Panc1 (cell line): ENCODE data around the gene C1orf159. TPM values are rescaled to one million over a fixed set of nuclear protein-coding genes. Genes with fewer than 3 reads are reported as not detected.

Experiments
- ATAC-seq: fragments of 200-7000 bp; cut with Tn5 transposase; 2 replicates; pipeline ENCODE4 v1.9.1; 2020; ENCODE audit warnings: mild to moderate bottlenecking, moderate library complexity
- BruUV-seq: library from RNA; stranded (reverse); fragments of 400-500 nt; replicated peaks from 2 replicates; lab custom pipeline; 2021; lab: Mats Ljungman, UMichigan
- CTCF ChIA-PET: fragments of 300-600 bp; sonication (Branson Sonifier 250); formaldehyde crosslinking; loops from one replicate; lab custom pipeline; 2022; ENCODE audit warnings: antibody characterized with exemption; lab: Charles Lee
- POLR2A ChIA-PET: fragments of 300-600 bp; sonication (Branson Sonifier 250); formaldehyde crosslinking; loops from one replicate; lab custom pipeline; 2022; ENCODE audit warnings: antibody characterized with exemption; lab: Charles Lee
- DNase-seq: peaks from one replicate; pipeline ENCODE4 v3.0.0-alpha.2; 2010; ENCODE audit warnings: low read depth, low spot score
- H3K27ac ChIP-seq: 2 replicates; pipeline ENCODE4 v1.5.1; 2011; ENCODE audit warnings: mild to moderate bottlenecking, low read length, inconsistent platforms
- H3K27me3 ChIP-seq: fragments of 200-500 bp; sonication (Bioruptor generic); 2 replicates; pipeline ENCODE4 v1.6.0; 2014; ENCODE audit warnings: low read length, inconsistent platforms; ENCODE audit not compliant: control insufficient read depth, insufficient read depth
- H3K36me3 ChIP-seq: fragments of 200-500 bp; sonication (Bioruptor generic); 2 replicates; pipeline ENCODE4 v1.5.1; 2014; ENCODE audit warnings: inconsistent platforms, mild to moderate bottlenecking, low read length, moderate library complexity; ENCODE audit not compliant: control insufficient read depth, insufficient read depth
- H3K4me1 ChIP-seq: 2 replicates; pipeline ENCODE4 v1.5.1; 2011; ENCODE audit warnings: inconsistent platforms, mild to moderate bottlenecking, low read length, moderate library complexity; ENCODE audit not compliant: control insufficient read depth, insufficient read depth
- H3K4me3 ChIP-seq, 2 experiments: 2 replicates each; pipeline ENCODE4 v1.5.1; 2011 to 2012; ENCODE audit warnings: low read depth in 2 of 2, low read length in 2 of 2, mild to moderate bottlenecking in 2 of 2, inconsistent platforms in 1 of 2, moderate library complexity in 1 of 2
- H3K9me3 ChIP-seq: fragments of 200-500 bp; sonication (Bioruptor generic); 2 replicates; pipeline ENCODE4 v1.5.1; 2014; ENCODE audit warnings: low read depth, mild to moderate bottlenecking, inconsistent platforms, low read length, moderate library complexity; ENCODE audit not compliant: control insufficient read depth, insufficient read depth
- POLR2AphosphoS5 ChIP-seq: IDR thresholded peaks from 2 replicates; pipeline ENCODE4 v1.6.1; 2012; ENCODE audit warnings: mild to moderate bottlenecking, low read depth, low read length, moderate library complexity
- SIN3A ChIP-seq: IDR thresholded peaks from 2 replicates; pipeline ENCODE4 v1.6.1; 2012; ENCODE audit warnings: low read depth, mild to moderate bottlenecking, low read length, moderate library complexity, borderline replicate concordance; ENCODE audit not compliant: insufficient read depth
- TCF7L2 ChIP-seq: IDR thresholded peaks from 2 replicates; pipeline ENCODE4 v1.6.1; 2011; ENCODE audit warnings: mild to moderate bottlenecking, low read depth, low read length, inconsistent platforms
- in situ Hi-C: cut with HindIII; loops from 2 replicates; pipeline ENCODE4 v1.10.0; 2016; ENCODE audit warnings: low sequenced_read_pairs, low pct_unique_long_range_greater_than_20kb
- intact Hi-C: fragments of 100-400 bp; cut with micrococcal nuclease; formaldehyde crosslinking; loops from one replicate; pipeline ENCODE4 v1.10.0; 2022; ENCODE audit not compliant: unreplicated experiment
- total RNA-seq: library from RNA; stranded (reverse); gene quantifications from one replicate; pipeline ENCODE4 v1.2.1, GENCODE V29; 2021; ENCODE audit not compliant: unreplicated experiment
- TF ChIP-seq, protein P1 (sequence below): fragments of 450-650 bp; IDR thresholded peaks from 2 replicates; pipeline ENCODE4 v1.5.1; 2017; ENCODE audit warnings: mild to moderate bottlenecking
- TF ChIP-seq, protein P2 (sequence below), 2 experiments: IDR thresholded peaks; 2 replicates each; pipeline ENCODE4 v1.6.1; 2011 to 2012; ENCODE audit warnings: low read depth in 2 of 2, control low read depth in 1 of 2, low read length in 1 of 2, mild to moderate bottlenecking in 1 of 2, moderate library complexity in 1 of 2; ENCODE audit not compliant: insufficient read depth in 1 of 2

The C1orf159 gene
- total RNA-seq, 1 experiment from 2014 or later, result 28.8 TPM

DNA sequence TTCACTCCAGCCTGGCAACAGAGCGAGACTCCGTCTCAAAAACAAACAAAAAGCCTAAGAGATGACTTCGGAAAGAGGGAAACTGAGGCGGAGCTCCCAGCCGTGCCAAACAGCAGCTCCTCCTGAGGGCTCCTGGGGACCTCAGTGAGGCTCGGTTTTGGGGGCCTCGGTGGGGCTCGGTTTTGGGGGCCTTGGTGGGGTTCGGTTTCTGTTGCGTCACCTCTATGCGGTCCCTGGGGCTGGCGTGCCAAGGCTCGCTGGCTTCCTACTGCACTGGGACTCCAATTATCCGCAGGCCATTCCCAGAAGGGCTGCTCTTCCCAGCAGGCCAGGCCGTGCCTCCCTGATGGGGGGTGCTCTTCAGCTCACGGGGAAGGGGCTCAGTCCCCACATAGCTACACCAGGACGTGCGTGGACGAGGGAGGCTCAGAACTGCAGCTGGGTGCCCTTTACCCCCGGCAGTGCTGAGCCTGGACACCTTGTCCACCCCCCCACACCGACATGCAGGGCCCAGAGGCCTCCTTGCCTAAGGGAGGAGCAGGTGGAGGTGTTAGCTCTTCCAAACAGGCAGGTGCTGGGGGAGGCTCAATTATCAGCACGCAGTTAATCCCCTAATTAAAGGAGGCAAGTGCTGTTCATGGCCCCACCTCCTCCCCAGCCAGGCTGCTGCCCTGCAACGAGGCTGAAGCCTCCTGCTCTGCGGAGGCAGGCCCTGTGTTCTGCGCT lies 5.1 kb upstream of the C1orf159 start:
- TF ChIP-seq POLR2AphosphoS5 (no peak), SIN3A (no peak), TCF7L2 (no peak)
- TF ChIP-seq, protein P1, sequence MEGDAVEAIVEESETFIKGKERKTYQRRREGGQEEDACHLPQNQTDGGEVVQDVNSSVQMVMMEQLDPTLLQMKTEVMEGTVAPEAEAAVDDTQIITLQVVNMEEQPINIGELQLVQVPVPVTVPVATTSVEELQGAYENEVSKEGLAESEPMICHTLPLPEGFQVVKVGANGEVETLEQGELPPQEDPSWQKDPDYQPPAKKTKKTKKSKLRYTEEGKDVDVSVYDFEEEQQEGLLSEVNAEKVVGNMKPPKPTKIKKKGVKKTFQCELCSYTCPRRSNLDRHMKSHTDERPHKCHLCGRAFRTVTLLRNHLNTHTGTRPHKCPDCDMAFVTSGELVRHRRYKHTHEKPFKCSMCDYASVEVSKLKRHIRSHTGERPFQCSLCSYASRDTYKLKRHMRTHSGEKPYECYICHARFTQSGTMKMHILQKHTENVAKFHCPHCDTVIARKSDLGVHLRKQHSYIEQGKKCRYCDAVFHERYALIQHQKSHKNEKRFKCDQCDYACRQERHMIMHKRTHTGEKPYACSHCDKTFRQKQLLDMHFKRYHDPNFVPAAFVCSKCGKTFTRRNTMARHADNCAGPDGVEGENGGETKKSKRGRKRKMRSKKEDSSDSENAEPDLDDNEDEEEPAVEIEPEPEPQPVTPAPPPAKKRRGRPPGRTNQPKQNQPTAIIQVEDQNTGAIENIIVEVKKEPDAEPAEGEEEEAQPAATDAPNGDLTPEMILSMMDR, result no peak
- TF ChIP-seq, protein P2, sequence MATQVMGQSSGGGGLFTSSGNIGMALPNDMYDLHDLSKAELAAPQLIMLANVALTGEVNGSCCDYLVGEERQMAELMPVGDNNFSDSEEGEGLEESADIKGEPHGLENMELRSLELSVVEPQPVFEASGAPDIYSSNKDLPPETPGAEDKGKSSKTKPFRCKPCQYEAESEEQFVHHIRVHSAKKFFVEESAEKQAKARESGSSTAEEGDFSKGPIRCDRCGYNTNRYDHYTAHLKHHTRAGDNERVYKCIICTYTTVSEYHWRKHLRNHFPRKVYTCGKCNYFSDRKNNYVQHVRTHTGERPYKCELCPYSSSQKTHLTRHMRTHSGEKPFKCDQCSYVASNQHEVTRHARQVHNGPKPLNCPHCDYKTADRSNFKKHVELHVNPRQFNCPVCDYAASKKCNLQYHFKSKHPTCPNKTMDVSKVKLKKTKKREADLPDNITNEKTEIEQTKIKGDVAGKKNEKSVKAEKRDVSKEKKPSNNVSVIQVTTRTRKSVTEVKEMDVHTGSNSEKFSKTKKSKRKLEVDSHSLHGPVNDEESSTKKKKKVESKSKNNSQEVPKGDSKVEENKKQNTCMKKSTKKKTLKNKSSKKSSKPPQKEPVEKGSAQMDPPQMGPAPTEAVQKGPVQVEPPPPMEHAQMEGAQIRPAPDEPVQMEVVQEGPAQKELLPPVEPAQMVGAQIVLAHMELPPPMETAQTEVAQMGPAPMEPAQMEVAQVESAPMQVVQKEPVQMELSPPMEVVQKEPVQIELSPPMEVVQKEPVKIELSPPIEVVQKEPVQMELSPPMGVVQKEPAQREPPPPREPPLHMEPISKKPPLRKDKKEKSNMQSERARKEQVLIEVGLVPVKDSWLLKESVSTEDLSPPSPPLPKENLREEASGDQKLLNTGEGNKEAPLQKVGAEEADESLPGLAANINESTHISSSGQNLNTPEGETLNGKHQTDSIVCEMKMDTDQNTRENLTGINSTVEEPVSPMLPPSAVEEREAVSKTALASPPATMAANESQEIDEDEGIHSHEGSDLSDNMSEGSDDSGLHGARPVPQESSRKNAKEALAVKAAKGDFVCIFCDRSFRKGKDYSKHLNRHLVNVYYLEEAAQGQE (IDR thresholded peaks at IDR 0.05; ENCODE audit: insufficient read depth in 1 of 2, low read depth in 2 of 2, low read length in 1 of 2), result no peak
- intact Hi-C loops, result loop anchor here (5.0 to 10.0 kb wide), 3 partner anchors 64 to 131 kb away; partner anchors contain the start of genes B3GALT6 and SDF4
- ChIA-PET CTCF (interaction anchor here (0.6 to 2.0 kb wide), 4 partner anchors 20 to 171 kb away, joined by 3 to 10 read pairs (median 6); no protein-coding TSS in a partner anchor), POLR2A (no interaction called here)
- Histone ChIP-seq H3K27me3 (no peaks in the 10 kb centered on the region), H3K4me3 (no peak overlapping the region), H3K9me3 (no peaks in the 10 kb centered on the region), H3K27ac (no peak overlapping the region), H3K36me3 (no peaks in the 10 kb centered on the region), H3K4me1 (peaks cover 13% of the 10 kb centered on the region)
- DNase-seq (no peak), ATAC-seq (no peak)
- no TSS peak for BruUV-seq
- in situ Hi-C loops, result no loop called here

DNA sequence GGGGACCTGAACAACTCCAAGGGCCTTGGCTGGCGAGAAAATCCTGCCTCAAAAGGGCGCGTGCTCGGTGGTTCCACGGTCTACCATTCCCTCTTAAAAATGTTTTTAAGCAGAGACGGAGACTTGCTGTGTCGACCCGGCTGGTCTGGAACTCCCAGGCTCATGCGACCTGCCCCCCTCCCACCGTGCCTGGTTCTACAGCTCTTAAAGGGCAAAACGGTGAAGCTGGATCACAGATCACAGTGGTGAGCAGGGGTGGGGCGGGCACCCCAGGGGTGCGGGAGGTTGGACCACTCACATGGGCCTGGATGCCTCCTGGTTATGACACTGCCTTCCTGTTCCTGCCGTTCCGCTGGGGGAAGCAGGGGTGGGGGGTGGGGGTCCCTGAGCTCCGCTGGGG lies 4.2 kb upstream of the C1orf159 start:
- Histone ChIP-seq H3K4me3 (no peak overlapping the region), H3K36me3 (no peaks in the 10 kb centered on the region), H3K27ac (no peak overlapping the region), H3K4me1 (peaks cover 13% of the 10 kb centered on the region), H3K27me3 (no peaks in the 10 kb centered on the region), H3K9me3 (no peaks in the 10 kb centered on the region)
- no TSS peak for BruUV-seq
- TF ChIP-seq SIN3A (no peak), POLR2AphosphoS5 (no peak), TCF7L2 (no peak)
- TF ChIP-seq, protein P2 (IDR thresholded peaks at IDR 0.05; ENCODE audit: insufficient read depth in 1 of 2, low read depth in 2 of 2, low read length in 1 of 2), result no peak
- TF ChIP-seq, protein P1, result no peak
- CTCF ChIA-PET, result interaction anchor here (0.7 kb wide), 1 partner anchor 164 kb away, joined by 4 read pairs; no protein-coding TSS in a partner anchor
- in situ Hi-C loops, result no loop called here
- intact Hi-C loops, result loop anchor here (5.0 to 10.0 kb wide), 3 partner anchors 65 to 132 kb away; partner anchors contain the start of genes B3GALT6 and SDF4
- ATAC-seq (no peak), DNase-seq (no peak)
- POLR2A ChIA-PET, result no interaction called here
